Psoas muscle (tissue), 8 donors: Measurements from ENCODE around the gene MLLT10. TPM values are rescaled to one million over a fixed set of nuclear protein-coding genes. Genes with fewer than 3 reads are reported as not detected.
A peak's percentile ranks its signal among the peaks of the same experiment; 100 is the strongest.

ENCODE experiments used
- ATAC-seq, 4 donors: fragments of 200-7000 bp; cut with Tn5 transposase; one replicate each; pipeline ENCODE4 v1.9.1; 2020; ENCODE audit warnings: moderate library complexity in 3 of 4, mild to moderate bottlenecking in 2 of 4
- DNase-seq, 2 donors: peaks; one replicate each; pipeline ENCODE4 v3.0.0-alpha.2; 2020
- H3K27ac ChIP-seq: fragments of 200-600 bp; one replicate; pipeline ENCODE4 v1.8.0; 2022
- H3K27me3 ChIP-seq, 3 donors: fragments of 200-600 bp in 1 of 3; one replicate each; pipeline versions ENCODE4 v1.6.1 to v1.8.0; 2013 to 2022; ENCODE audit warnings: low read length in 2 of 3, mild to moderate bottlenecking in 2 of 3, moderate library complexity in 1 of 3; ENCODE audit not compliant: insufficient read depth in 3 of 3
- H3K36me3 ChIP-seq, 2 donors: fragments of 200-600 bp in 1 of 2; one replicate each; pipeline versions ENCODE4 v1.6.1 to v1.8.0; 2013 to 2022; ENCODE audit warnings: low read depth in 1 of 2, mild to moderate bottlenecking in 1 of 2, moderate library complexity in 1 of 2; ENCODE audit not compliant: insufficient read depth in 1 of 2
- H3K4me1 ChIP-seq: fragments of 200-600 bp; one replicate; pipeline ENCODE4 v1.8.0; 2022
- H3K4me3 ChIP-seq: fragments of 200-600 bp; one replicate; pipeline ENCODE4 v1.8.0; 2022; ENCODE audit warnings: mild to moderate bottlenecking
- H3K9me3 ChIP-seq: fragments of 200-600 bp; one replicate; pipeline ENCODE4 v1.8.0; 2022
- WGBS, 3 donors: extraction: QIAGEN DNeasy Blood & Tissue Kit; methylation state at CpG; one replicate each; pipeline versions ENCODE4 v1.1.6 to v1.1.7; 2013; 5-methylcytosine and 5-hydroxymethylcytosine counted together
- intact Hi-C, 2 donors: fragments of 100-400 bp; cut with DNase I; formaldehyde crosslinking; loops; one replicate each; pipeline versions ENCODE4 v1.11.0 to v1.14.2; 2022
- polyA plus RNA-seq, 3 donors: library from polyadenylated mRNA; stranded (reverse); fragments of 200-250 nt; gene quantifications; one replicate each; pipeline ENCODE4 v1.2.3, GENCODE V29; 2013
- total RNA-seq, 4 donors: library from RNA; stranded (reverse); fragmentation: NEBNext Ultra II Directional in 2 of 4; extraction: Animal tissue kit (Norgen Biotek cat#: 25700) in 2 of 4; gene quantifications; one replicate each; pipeline versions ENCODE4 v1.2.1 to v1.2.4, GENCODE V29; 2021 to 2023
- TF ChIP-seq, protein P1 (sequence below): fragments of 200-600 bp; IDR thresholded peaks from one replicate; pipeline ENCODE4 v1.8.0; 2022; ENCODE audit warnings: antibody characterized with exemption
- donor health status: healthy with polysubstance abuse.
- donor health status: DM: no; HTN: no; CAD: no; lungs with moderate emphysema.
- donor health status: Bipolar disorder and iron deficiency.
- donor health status: healthy.
- donor health status: DM: yes; HTN: yes; CAD: no.
- donor health status: DM: no; HTN: no; CAD: no.
- donor health status: DM: no; HTN: no; CAD: no.
- donor health status: DM: yes; HTN: yes; CAD: no.

MLLT10 gene
- total and polyA plus RNA-seq, 7 donors: 9.6 to 21.1 (median 13.3) TPM

DNA sequence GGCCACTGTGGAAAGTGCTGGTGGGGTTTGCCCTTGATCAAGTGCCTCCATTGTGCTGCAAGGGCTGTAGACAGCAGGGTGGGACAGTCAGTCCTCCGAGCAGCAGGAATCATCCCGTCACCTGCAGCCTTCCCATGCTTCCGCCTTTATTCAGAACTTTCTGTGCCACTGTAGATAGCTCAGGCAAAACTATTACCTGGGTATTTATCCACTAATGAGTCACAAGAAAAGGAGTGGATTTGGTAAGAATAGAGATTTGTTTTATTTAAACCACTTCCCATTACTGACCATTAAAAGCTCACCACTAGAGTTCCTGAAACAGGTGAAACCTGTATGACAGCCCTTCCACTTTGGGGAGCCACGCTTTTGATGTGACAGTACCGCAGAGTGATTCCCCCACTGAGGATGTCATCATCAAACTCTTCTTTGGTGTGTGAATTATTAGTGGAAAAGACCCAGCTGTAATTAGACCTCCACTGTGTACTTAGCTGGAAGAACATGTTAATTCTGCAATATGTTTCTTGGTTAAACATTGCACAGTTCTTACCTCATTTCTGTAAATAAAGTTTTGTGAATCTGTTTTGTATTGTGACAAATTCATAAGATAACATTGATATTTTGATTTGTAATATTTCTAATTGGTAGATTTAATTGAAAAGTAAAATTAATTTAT, 208.8 kb downstream of the MLLT10 start:
- no peaks in the 10 kb centered on the region for H3K4me1 ChIP-seq
- no peak for ATAC-seq
- TF ChIP-seq, protein P1, sequence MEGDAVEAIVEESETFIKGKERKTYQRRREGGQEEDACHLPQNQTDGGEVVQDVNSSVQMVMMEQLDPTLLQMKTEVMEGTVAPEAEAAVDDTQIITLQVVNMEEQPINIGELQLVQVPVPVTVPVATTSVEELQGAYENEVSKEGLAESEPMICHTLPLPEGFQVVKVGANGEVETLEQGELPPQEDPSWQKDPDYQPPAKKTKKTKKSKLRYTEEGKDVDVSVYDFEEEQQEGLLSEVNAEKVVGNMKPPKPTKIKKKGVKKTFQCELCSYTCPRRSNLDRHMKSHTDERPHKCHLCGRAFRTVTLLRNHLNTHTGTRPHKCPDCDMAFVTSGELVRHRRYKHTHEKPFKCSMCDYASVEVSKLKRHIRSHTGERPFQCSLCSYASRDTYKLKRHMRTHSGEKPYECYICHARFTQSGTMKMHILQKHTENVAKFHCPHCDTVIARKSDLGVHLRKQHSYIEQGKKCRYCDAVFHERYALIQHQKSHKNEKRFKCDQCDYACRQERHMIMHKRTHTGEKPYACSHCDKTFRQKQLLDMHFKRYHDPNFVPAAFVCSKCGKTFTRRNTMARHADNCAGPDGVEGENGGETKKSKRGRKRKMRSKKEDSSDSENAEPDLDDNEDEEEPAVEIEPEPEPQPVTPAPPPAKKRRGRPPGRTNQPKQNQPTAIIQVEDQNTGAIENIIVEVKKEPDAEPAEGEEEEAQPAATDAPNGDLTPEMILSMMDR: no peak
- 96 to 99% (median 98%) methylated on average over 5 of the region's 5 CpGs for WGBS, 3 donors
- no peak overlapping the region for H3K27ac ChIP-seq
- intact Hi-C loops: no loop called here
- no peaks in the 10 kb centered on the region for H3K27me3 ChIP-seq
- no peaks in the 10 kb centered on the region for H3K9me3 ChIP-seq
- peaks cover 12 to 75% of the 10 kb centered on the region in 2 donors for H3K36me3 ChIP-seq
- no peak for DNase-seq
- no peak overlapping the region for H3K4me3 ChIP-seq

DNA sequence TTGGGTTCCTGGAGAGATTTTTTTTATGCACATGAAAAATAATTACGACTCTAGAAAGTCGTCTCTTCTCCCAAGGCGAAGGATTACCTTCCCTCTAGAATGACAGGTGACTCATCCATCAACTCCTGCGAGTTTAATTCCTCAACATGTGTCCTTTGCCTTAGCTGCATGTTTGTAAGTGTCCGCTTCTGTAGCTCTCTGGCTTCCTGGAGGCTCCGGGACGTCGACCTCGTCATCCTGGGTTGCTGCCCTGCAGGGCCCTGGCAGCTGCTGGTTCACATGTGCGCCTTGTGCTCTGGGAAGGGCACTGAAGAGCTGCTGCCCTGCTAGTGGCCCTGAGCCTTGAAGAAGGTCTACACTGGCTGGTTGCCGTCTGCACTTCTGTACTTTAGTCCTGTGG, 210.2 kb downstream of the MLLT10 start:
- DNase-seq: no peak
- H3K36me3 ChIP-seq: peaks cover 5 to 61% of the 10 kb centered on the region in 2 donors
- 74 to 79% (median 76%) methylated on average over 11 of the region's 11 CpGs for WGBS, 3 donors
- no peak overlapping the region for H3K4me3 ChIP-seq
- TF ChIP-seq, protein P1: no peak
- H3K27me3 ChIP-seq: no peaks in the 10 kb centered on the region
- no peaks in the 10 kb centered on the region for H3K4me1 ChIP-seq
- no peak overlapping the region for H3K27ac ChIP-seq
- intact Hi-C loops: no loop called here
- ATAC-seq: peak; percentile 36 to 70 (median 58)
- H3K9me3 ChIP-seq: no peaks in the 10 kb centered on the region

DNA sequence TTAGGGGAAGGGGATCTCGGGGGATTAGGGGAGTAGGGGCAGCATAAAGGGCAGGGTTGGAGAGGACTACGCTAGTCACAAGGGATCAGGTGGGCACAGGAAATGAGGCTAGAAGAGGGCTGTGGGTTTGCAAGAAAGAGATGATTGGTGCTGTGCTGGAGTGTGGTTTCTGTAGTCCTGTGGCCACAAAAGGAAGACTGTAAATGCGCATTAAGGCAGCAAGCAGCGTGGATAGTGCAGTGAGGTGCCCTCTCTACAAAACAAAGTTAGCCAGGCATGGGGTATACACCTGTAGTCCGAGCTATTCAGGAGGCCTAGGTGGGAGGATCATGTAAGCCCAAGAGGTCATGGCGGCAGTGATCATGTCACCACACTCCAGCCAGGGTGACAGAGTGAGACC, 212.1 kb downstream of the MLLT10 start:
- H3K4me1 ChIP-seq: no peaks in the 10 kb centered on the region
- no peak for DNase-seq
- ATAC-seq: no peak
- H3K27me3 ChIP-seq: no peaks in the 10 kb centered on the region
- TF ChIP-seq, protein P1: no peak
- no peak overlapping the region for H3K27ac ChIP-seq
- H3K4me3 ChIP-seq: no peak overlapping the region
- intact Hi-C loops: no loop called here
- no peaks in the 10 kb centered on the region for H3K9me3 ChIP-seq
- peaks cover 3 to 42% of the 10 kb centered on the region in 2 donors for H3K36me3 ChIP-seq
- WGBS, 3 donors: 92 to 98% (median 96%) methylated on average over 6 of the region's 6 CpGs

DNA sequence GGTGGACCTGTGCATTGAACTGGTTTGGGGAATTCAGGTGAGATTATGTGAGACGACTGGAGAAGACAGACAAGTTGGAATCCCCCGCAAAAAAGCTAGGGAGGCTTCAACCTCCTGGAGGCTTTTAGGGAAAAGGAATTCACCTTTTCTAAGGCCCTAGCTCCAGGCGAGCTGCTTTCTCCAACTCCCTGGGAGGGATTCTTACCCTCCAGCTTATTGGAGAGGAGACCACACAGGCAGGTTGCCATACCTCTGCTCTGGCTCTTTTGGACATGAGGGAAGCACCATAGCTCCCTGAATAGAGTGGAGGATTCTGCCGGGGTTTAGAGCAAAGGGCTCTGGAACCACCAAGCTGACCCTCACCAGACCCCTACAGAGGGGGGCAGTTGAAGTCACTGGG, 213.8 kb downstream of the MLLT10 start:
- H3K9me3 ChIP-seq: no peaks in the 10 kb centered on the region
- intact Hi-C loops: no loop called here
- no peaks in the 10 kb centered on the region for H3K4me1 ChIP-seq
- peaks cover 0 to 25% of the 10 kb centered on the region in 2 donors for H3K36me3 ChIP-seq
- no peak overlapping the region for H3K27ac ChIP-seq
- TF ChIP-seq, protein P1: no peak
- 67 to 80% (median 72%) methylated on average over 4 of the region's 4 CpGs for WGBS, 3 donors
- DNase-seq (no peak), ATAC-seq (no peak)
- no peaks in the 10 kb centered on the region for H3K27me3 ChIP-seq
- H3K4me3 ChIP-seq: no peak overlapping the region

GRCh38 chr10:21749788-21750187, 215.8 kb downstream of the MLLT10 start:
- no peak for ATAC-seq

More at GRCh38 chr10:21749788-21750187, 215.8 kb downstream of the MLLT10 start:
- Histone ChIP-seq H3K4me3 (no peak overlapping the region), H3K27me3 (no peaks in the 10 kb centered on the region), H3K4me1 (no peaks in the 10 kb centered on the region), H3K36me3 (peaks cover 0 to 6% of the 10 kb centered on the region in 2 donors), H3K27ac (no peak overlapping the region), H3K9me3 (no peaks in the 10 kb centered on the region)
- 64 to 69% (median 69%) methylated on average over 3 of the region's 3 CpGs for WGBS, 3 donors
- TF ChIP-seq, protein P1: no peak
- no peak for DNase-seq
- intact Hi-C loops: no loop called here
